Dendritic cell treated with granulocyte-macrophage colony-stimulating factor and Interleukin-4, amounts not matched to agents 40 ng/mL and 50 ng/mL, for 4 days (primary cell): ENCODE results near the gene MCC.

Source experiments
- H3K27ac Mint-ChIP-seq: one replicate; pipeline ENCODE4 v1.8.0; 2022; ENCODE audit warnings: mild to moderate bottlenecking, mixed read lengths
- H3K27me3 Mint-ChIP-seq: one replicate; pipeline ENCODE4 v1.8.0; 2022; ENCODE audit warnings: mild to moderate bottlenecking, mixed read lengths
- H3K36me3 Mint-ChIP-seq: one replicate; pipeline ENCODE4 v1.8.0; 2022; ENCODE audit warnings: low read depth, mixed read lengths
- H3K4me1 Mint-ChIP-seq: one replicate; pipeline ENCODE4 v1.8.0; 2022; ENCODE audit warnings: low read depth, mixed read lengths
- H3K4me3 Mint-ChIP-seq: one replicate; pipeline ENCODE4 v1.8.0; 2022; ENCODE audit warnings: mild to moderate bottlenecking, moderate library complexity, mixed read lengths
- H3K9me3 Mint-ChIP-seq: one replicate; pipeline ENCODE4 v1.8.0; 2022; ENCODE audit warnings: mixed read lengths
- intact Hi-C: fragments of 100-400 bp; cut with micrococcal nuclease; formaldehyde crosslinking; loops from one replicate; pipeline ENCODE4 v1.15.0; 2022

The MCC gene

DNA sequence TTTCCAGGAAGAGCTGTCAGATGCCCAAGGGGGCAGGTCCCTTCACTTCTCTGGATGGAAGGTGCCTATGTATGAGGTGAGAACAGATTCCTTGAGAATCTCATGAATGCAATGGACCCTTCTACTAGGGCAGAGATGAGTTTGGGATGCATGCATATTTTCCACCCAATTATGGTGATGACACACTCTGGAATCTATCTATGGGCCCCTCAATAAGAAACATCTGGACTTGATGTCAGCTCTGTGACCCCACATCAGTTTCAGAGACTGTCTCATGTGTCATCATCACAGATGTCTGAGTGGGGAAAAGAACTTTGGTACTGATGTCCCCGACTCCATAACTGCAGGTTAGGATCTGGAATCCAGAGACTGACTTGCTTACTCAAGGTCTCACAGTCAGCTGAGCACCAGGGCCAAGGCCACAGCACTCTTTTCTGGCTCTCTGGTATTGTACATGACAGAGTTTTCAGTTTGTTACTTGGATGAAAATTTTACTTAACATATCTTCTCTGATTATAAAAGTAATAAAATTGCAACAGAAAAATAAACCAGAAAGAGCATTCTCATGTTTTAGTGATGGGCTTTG lies 334.6 kb downstream of the MCC start:
- Mint-ChIP-seq H3K4me3 (no peak overlapping the region), H3K36me3 (no peaks in the 10 kb centered on the region), H3K27ac (no peak overlapping the region), H3K4me1 (no peaks in the 10 kb centered on the region), H3K9me3 (no peaks in the 10 kb centered on the region), H3K27me3 (peaks cover 8% of the 10 kb centered on the region)
- intact Hi-C loops: no loop called here

DNA sequence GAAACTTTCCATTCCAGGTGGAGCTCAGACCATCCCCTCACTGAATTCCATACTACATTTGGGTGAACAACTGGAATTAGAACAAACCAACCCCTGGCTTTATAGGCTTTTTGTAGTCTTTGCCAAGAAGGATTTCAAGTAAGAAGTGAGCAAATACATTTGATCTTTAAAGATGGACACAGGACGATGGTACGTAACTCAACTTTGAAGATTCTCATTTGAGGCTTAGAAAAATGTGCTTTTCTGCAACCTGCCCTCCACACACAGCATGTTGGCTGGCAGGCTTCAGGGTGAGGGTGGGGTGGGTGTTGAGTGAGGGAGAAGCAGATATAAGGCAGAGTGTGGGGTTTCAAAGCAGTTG lies 335.9 kb downstream of the MCC start:
- H3K9me3 Mint-ChIP-seq: no peaks in the 10 kb centered on the region

DNA sequence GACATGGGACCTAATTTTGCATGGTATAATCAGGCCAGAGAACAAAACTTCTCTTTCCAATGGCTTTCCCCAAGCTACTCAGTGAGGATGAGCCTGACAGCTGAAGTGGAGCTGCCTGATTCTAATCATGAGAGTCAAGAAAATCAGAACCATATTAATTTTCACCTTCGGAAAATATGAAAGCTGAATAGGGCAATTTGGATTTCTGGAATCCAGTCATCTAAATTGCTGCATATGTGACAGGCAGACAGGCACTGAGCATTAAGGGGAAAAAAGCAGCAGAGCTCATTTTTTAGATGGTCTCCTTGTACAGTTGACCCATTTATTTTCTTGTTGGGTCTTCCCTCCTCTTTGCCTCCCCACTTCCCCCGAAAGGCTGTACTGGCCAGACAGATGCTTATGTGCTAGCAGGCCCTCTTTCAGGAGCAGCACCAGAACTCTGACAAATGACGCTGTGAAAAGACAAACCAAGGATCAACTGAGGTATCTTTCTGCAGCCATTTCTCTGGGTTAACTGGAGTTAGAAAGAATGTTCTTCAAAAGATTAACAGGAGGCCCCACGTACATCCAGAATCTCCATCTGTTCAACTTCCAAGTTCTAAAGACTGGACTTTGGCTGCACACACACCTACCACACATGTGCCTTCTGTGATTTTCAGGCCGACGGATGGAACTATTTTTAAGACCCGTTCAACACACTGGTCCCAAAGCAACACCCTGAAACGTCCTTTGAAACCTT lies 336.4 kb downstream of the MCC start:
- Mint-ChIP-seq H3K27ac (no peak overlapping the region), H3K27me3 (peaks cover 8% of the 10 kb centered on the region), H3K4me1 (no peaks in the 10 kb centered on the region), H3K36me3 (no peaks in the 10 kb centered on the region), H3K4me3 (no peak overlapping the region), H3K9me3 (no peaks in the 10 kb centered on the region)
- intact Hi-C loops: no loop called here

More for the DNA sequence above, 335.9 kb downstream of the MCC start:
- intact Hi-C loops: no loop called here
- Mint-ChIP-seq H3K4me1 (no peaks in the 10 kb centered on the region), H3K36me3 (no peaks in the 10 kb centered on the region), H3K27ac (no peak overlapping the region), H3K27me3 (peaks cover 8% of the 10 kb centered on the region), H3K4me3 (no peak overlapping the region)

GRCh38 chr5:113150821-113151220 lies 337.4 kb downstream of the MCC start:
- H3K4me3 Mint-ChIP-seq: no peak overlapping the region
- no peak overlapping the region for H3K27ac Mint-ChIP-seq
- intact Hi-C loops: no loop called here
- H3K4me1 Mint-ChIP-seq: no peaks in the 10 kb centered on the region
- no peaks in the 10 kb centered on the region for H3K36me3 Mint-ChIP-seq
- peaks cover 8% of the 10 kb centered on the region for H3K27me3 Mint-ChIP-seq
- H3K9me3 Mint-ChIP-seq: no peaks in the 10 kb centered on the region

- Mint-ChIP-seq H3K4me3 (no peak overlapping the region), H3K27ac (no peak overlapping the region), H3K9me3 (no peaks in the 10 kb centered on the region), H3K36me3 (no peaks in the 10 kb centered on the region), H3K4me1 (no peaks in the 10 kb centered on the region), H3K27me3 (peaks cover 8% of the 10 kb centered on the region)
- intact Hi-C loops: no loop called here
Observed at GRCh38 chr5:113150221-113150620, 338.0 kb downstream of the MCC start.

GRCh38 chr5:113147537-113147936 lies 340.7 kb downstream of the MCC start:
- Mint-ChIP-seq H3K4me3 (no peak overlapping the region), H3K27me3 (peaks cover 5% of the 10 kb centered on the region), H3K36me3 (no peaks in the 10 kb centered on the region), H3K4me1 (no peaks in the 10 kb centered on the region), H3K9me3 (no peaks in the 10 kb centered on the region), H3K27ac (no peak overlapping the region)
- intact Hi-C loops: no loop called here

DNA sequence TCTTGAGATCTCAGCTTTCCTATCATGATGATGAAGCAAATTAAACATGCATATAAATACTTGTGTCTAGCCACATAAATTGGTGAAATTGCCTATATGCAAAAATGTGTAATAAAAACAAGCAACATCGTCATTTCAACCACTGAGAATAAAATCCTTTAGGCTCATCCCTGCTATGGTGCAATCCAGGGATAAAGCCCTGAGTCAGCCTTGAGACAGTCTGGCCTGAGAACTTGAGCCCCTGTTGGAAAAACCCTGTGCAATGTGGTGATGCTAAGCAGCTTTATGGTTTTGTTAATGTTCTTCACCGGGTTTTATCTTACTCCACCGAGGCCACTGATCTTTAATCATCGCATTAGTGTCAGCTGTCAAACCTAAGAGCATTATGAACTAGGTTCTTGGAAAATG lies 341.1 kb downstream of the MCC start:
- Mint-ChIP-seq H3K36me3 (no peaks in the 10 kb centered on the region), H3K27me3 (peaks cover 5% of the 10 kb centered on the region), H3K4me3 (no peak overlapping the region), H3K9me3 (no peaks in the 10 kb centered on the region), H3K27ac (no peak overlapping the region), H3K4me1 (no peaks in the 10 kb centered on the region)
- intact Hi-C loops: no loop called here

DNA sequence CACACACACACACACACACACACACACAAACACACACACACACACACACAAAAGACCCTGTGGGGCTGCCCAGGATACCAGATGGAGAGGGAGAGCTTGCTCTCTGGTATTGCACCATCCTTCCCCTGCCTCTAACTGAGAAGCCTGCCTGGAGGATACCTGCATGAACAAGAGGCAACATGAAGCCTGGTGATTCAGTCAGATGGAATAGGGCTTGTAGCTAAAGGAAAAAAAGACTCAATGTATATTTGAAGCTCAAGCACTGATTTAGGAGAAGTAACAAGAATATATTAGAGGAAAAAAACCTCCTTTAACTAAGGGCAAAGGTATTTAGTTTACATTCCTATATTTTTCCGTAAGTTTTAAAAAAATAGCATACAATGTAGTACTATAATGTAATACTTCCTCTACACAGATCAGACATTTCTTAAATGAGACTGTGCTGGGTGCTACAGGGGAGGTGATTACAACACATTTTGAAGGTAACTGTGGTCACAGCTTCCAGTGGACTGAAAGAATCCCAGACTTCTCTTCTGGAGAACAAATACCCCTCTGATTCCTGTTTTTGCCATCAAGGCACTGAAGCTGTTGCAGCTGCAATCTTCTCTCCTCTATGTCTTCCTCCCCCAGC lies 342.4 kb downstream of the MCC start:
- H3K4me3 Mint-ChIP-seq: no peak overlapping the region
- H3K4me1 Mint-ChIP-seq: no peaks in the 10 kb centered on the region
- H3K9me3 Mint-ChIP-seq: no peaks in the 10 kb centered on the region
- H3K27ac Mint-ChIP-seq: no peak overlapping the region
- no peaks in the 10 kb centered on the region for H3K36me3 Mint-ChIP-seq
- H3K27me3 Mint-ChIP-seq: peaks cover 5% of the 10 kb centered on the region
- intact Hi-C loops: no loop called here

DNA sequence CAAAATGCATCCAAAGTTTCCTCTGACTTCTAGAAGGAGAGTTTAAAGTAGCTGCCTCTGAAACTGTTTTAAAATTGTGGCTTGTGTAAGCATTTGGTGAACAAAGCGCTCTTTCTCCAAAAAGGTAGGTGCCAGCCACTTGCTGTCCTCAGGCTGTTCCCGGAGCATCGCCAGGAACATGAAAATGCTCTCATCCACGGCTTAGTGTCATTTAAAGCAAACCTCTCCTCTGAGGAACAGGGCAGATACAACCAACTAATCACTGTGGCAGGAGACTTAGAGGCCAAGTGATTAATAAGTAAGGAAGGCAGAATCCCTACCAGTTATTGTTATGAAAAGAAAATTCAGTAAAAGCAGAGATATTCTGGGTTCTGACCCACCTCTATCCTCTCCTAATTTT lies 346.1 kb downstream of the MCC start:
- Mint-ChIP-seq H3K4me1 (no peaks in the 10 kb centered on the region), H3K27me3 (peaks cover 2% of the 10 kb centered on the region), H3K36me3 (no peaks in the 10 kb centered on the region), H3K9me3 (no peaks in the 10 kb centered on the region), H3K4me3 (no peak overlapping the region), H3K27ac (no peak overlapping the region)
- intact Hi-C loops: no loop called here

DNA sequence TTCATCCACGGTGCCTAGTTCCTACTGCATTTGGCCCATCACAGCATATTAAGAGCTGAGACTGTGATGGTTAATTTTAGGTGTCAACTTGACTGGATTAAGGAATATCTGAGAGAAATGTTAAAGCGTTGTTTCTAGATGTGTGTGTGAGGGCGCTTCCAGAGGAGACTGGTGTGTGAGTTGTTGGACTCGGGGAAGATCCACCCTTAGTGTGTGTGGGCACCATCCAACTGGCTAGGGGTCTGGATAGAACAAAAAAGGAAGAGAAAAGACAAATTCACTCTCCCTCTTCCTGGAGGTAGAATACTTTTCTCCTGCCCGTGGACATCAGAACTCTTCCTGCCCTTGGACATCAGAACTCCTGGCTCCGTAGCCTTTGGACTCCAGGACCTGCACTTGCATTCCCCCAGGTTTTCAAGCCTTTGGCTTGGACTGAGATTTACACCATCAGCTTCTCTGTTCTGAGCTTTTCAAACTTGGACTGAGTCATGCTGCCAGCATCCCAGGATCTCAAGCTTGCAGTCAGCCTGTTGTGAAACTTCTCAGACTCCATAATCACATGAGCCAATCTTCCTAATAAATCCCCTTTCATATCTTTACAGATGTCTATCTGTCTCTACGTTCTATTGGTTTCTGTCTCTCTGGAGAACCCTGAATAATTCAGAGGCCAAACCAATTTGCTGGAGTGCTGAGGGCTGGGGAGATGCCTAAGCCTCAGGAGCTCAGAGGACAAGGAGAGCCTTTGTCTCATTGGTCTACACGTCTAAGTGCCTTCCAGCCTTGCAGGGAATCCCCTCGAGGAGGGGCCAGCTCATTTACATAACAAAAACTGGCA lies 347.2 kb downstream of the MCC start:
- Mint-ChIP-seq H3K4me3 (no peak overlapping the region), H3K27me3 (peaks cover 2% of the 10 kb centered on the region), H3K27ac (no peak overlapping the region), H3K9me3 (no peaks in the 10 kb centered on the region), H3K4me1 (no peaks in the 10 kb centered on the region), H3K36me3 (no peaks in the 10 kb centered on the region)
- intact Hi-C loops: no loop called here

DNA sequence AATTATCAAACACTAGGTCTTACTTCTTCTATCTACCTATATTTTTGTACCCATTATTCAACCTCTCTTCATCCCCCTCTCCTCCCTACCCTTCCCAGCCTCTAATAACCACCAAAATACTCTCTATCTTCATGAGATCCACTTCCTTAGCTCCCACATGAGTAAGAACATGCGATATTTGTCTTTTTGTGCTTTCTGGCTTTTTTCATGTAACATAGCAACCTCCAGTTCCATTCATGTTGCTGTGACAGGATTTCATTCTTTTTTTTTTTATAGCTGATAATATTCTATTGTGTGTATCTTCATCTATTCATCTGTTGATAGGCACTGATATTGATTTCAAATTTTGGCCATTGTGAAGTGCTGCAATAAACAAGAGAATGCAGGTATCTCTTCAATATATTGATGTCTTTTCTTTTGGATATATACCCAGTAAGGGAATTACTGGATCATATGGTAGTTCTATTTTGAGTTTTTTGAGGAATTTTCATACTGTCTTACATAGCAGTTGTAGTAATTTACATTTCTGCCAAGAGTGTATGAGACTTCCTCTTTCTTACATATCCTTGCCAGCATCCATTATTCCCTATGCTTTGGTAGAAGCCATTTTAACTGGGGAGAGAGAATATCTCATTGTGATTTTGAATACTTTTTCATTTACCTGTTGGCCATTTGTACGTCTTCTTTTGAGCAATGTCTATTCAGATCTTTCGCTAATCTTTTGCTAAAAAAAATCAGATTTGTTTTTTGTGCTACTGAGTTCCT lies 354.9 kb downstream of the MCC start:
- Mint-ChIP-seq H3K27me3 (no peaks in the 10 kb centered on the region), H3K36me3 (no peaks in the 10 kb centered on the region), H3K27ac (no peak overlapping the region), H3K9me3 (peaks cover 5% of the 10 kb centered on the region), H3K4me3 (no peak overlapping the region), H3K4me1 (no peaks in the 10 kb centered on the region)
- intact Hi-C loops: no loop called here

DNA sequence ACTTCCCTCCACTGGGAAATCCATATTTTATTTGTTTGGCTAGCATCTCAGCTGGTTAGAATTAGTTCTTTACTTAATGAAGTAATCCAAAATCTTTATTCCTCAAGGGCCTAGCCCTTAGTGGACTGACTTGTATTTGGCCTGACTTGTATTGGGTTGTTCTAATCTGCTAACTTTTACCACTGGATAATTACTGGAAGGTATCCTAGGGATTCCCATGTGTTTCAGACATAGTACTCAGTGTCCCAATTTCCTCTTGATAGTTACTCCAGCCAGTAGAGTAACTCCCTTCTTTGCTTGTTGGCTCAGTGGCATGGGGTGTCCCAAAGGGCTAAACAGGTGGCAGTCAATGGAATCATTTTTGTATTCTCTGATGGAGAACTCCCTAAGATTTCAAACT lies 355.7 kb downstream of the MCC start:
- Mint-ChIP-seq H3K4me3 (no peak overlapping the region), H3K27me3 (no peaks in the 10 kb centered on the region), H3K9me3 (peaks cover 5% of the 10 kb centered on the region), H3K27ac (no peak overlapping the region), H3K36me3 (no peaks in the 10 kb centered on the region), H3K4me1 (no peaks in the 10 kb centered on the region)
- intact Hi-C loops: no loop called here

GRCh38 chr5:113128641-113129330 lies 359.5 kb downstream of the MCC start:
- peaks cover 11% of the 10 kb centered on the region for H3K9me3 Mint-ChIP-seq
- H3K27ac Mint-ChIP-seq: no peak overlapping the region
- H3K36me3 Mint-ChIP-seq: no peaks in the 10 kb centered on the region
- intact Hi-C loops: no loop called here
- H3K27me3 Mint-ChIP-seq: peaks cover 3% of the 10 kb centered on the region
- H3K4me1 Mint-ChIP-seq: no peaks in the 10 kb centered on the region
- H3K4me3 Mint-ChIP-seq: no peak overlapping the region
